ENCODE results near the gene CHST15.

- TF ChIP-seq GATA2 (IDR thresholded peaks at IDR 0.05; ENCODE audit: low read depth, low read length) (peak; percentile 58; the same call in 1 of the 2 replicates), GATA3 (IDR thresholded peaks at IDR 0.05; ENCODE audit: low read depth, low read length) (no peak)
Observed at GRCh38 chr10:124110882-124111281, 17.5 kb upstream of the CHST15 start.
